GM19328 (cell line): ENCODE results near the gene SMAP2.

ENCODE experiments used
- ATAC-seq: cut with Tn5 transposase; IDR thresholded peaks from one replicate; pipeline ENCODE4 v1.9.1; 2021; ENCODE audit warnings: mild to moderate bottlenecking, moderate library complexity; ENCODE audit not compliant: unreplicated experiment

Gene SMAP2

DNA sequence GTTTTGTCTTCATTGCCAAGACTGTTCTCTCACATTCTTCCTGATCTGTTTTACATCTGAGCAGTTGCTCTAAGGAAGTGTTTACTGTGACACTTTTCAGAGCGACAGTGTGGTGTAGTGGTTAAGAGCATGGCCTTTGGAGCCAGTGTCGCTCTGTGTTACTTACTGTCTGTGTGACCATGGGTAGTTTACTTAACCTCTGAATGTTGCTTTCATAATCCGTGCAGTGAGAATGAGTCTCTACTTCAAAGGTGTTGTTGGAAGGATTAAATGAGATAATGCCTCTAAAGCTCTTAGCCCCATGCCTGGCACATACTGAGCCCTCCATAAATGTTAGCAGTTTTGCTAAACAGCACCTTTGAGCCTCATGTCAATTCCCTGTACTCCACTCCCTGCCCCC is 40.8 kb downstream of the SMAP2 start:
- no peak for ATAC-seq

DNA sequence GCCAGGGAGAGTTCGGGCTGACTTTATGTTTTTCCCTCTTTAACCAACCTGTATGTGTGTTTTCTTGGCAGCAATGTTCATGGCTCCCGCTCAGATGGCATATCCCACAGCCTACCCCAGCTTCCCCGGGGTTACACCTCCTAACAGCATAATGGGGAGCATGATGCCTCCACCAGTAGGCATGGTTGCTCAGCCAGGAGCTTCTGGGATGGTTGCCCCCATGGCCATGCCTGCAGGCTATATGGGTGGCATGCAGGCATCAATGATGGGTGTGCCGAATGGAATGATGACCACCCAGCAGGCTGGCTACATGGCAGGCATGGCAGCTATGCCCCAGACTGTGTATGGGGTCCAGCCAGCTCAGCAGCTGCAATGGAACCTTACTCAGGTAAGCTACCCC is 43.2 kb downstream of the SMAP2 start:
- ATAC-seq: no peak

DNA sequence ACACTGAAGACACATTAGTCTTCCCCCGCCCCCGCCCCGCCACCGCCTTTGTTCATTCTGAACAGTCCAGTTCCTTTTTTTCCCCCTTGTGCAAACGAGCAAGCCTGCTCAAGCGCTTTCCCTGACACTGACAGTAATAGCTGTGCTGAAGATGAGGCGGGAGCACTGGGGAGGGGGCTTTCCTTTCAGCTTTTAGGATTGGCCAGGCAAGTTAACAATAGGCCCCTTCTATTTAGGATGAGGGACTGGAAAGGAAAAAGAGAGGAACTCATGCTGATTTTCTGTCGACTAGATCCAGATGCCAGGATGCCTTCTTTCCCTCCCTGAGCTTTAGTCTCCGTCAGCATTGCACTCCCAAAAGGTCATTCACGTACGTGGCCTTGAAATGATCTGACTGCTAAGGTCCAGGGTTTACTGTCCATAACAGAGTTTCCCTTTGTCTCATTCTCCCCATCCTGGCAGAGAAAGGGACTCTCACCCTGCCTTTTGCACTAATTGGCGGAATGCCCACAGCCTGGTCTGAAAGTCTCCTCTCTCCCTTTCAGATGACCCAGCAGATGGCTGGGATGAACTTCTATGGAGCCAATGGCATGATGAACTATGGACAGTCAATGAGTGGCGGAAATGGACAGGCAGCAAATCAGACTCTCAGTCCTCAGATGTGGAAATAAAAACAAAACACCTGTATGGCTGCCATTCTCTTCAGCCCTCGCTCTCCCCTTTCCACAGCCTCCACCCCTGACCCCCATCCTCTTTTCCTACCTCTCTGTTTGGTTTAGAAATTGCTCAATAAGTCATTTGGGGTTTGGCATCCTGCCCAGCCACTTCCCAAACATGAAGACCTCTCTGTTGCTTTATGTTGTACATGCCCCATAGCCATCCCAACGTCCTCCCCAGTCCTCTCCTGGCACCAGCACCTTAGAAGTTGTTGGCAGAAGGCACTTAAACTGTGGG is 48.2 kb downstream of the SMAP2 start:
- ATAC-seq: no peak

DNA sequence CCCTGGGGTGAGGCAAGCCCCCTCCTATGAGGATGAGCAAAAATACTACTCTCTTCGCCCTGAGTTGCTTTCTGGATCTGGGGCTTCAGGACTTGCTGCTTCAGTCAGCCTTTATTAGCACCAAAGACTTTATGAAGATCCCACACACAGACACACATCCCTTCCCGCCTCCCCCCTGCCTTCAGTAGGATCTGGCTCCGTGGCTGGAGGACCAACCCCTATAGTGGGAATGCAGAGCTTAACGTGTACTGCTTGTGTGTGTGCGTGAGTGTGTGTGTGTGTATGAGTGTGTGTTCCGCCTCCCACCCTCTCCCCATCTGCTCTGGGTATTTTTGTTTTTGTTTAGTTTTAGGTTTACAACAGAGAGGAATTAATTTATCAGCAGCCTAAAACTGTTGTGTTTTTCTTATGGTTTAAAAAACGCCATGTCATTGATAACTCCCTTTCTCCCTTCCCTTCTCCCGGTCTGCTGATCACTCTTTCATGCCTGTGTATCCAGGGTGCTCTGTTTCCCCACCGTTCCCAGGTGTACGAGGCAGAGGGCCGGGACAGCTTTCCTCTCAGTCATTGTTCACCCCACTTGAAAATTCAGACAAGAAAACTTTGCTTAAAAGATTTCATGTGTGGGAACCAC is 49.2 kb downstream of the SMAP2 start:
- no peak for ATAC-seq

GRCh38 chr1:40423264-40423642 is 49.7 kb downstream of the SMAP2 start:
- no peak for ATAC-seq

- no peak for ATAC-seq
Measured at GRCh38 chr1:40423951-40424618, 50.6 kb downstream of the SMAP2 start.

DNA sequence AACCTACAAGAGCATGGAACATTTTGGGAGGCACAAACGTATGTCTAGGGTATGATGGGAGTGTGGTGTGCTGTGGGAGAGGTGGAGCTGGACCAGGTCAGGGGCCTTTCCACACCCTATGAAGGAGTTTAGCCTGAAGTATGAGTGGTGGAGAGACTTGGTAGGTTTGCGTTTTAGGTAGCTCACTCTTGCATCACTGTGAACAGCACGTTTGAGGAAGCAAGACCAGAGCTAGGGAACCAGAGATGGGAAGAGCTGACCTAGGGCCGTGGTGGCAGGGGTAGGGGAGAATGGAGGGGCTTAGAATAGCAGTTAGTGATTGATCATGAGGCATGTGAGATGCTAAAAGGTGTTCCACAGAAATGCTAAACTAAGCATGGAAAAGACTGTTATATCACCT is 51.7 kb downstream of the SMAP2 start:
- ATAC-seq: no peak

- ATAC-seq: no peak
Measured at GRCh38 chr1:40431385-40431784, 57.9 kb downstream of the SMAP2 start.

DNA sequence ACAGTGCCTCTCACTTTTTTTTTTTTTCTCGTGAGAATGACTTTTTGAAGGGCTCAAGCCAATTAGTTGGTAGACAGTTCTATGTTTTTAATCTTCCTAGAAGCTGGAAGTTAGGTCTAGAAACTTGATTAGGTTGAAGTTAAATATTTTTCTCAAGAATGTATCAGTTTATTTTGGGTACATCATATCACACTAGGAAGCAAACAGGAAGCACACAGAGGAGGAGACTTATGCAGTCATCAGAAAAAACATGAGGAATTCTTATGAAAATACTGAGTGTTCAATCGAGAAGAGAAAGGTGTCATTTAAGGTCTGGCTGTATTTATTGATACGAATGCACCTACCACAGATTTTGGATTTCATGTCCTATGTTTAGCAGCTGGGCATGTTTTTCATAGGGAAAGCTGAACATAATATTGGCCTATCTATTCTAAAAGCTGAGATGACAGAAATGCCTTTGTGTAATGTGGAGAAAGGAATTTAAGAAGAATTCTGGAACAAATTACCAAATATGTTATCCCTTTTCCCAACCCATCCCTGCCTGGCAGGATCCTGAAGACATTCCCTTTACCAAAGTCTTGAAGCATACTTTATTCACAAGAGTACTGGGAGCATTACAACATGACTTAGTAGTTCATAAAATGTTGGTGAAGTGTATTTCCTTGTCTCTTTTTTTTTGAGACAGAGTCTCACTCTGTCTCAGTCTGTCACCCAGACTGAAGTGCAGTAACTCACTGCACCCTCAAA is 59.3 kb downstream of the SMAP2 start:
- no peak for ATAC-seq

- no peak for ATAC-seq
Measured at GRCh38 chr1:40435471-40435870, 61.9 kb downstream of the SMAP2 start.

DNA sequence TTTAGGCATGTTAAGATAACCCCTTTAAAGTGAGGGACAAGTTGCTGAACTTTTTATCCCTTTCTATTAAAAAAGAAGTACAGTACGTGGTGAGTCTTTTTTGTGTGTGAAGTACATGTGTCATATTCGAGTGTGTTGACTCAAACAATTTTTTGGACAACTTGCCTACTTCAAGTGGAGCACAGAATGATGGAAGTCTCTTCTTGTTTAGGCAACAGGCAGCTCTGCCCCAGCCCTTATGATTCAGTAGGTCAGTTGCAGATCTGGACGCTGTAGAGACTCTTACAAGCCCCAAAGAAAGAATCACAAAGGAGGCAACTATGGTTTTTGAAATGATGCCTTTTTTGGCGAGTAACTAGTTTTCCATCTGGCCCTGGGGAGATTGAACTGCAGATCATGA is 62.3 kb downstream of the SMAP2 start:
- ATAC-seq: no peak

DNA sequence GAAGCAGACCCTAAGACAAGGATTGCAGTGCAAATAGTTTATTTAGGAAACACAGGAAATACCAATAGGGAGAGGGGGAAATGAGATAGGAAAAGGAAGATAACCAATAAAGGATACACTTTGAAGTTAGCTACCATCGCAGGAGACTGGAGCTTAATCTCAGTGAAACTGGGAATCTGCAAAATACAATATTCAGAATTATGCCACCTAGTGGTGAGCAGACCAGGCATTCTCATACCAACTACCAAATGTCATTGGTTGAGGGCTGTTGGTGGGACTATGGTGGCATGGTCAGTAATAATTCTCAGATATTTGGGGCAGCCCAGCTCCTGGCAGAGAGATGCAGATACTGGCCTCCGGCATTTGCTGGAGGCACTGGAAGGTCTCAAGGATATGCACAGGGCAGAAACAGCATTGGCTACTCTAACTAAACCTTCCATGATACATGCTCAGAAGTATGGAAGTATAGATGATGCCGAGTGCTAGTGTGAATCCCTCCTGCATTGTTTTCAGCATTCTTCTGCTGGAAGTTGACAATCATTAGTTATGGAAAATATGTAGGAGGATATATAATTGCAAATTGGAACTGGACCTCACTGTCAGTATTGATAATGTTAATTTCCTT is 65.0 kb downstream of the SMAP2 start:
- ATAC-seq: no peak

DNA sequence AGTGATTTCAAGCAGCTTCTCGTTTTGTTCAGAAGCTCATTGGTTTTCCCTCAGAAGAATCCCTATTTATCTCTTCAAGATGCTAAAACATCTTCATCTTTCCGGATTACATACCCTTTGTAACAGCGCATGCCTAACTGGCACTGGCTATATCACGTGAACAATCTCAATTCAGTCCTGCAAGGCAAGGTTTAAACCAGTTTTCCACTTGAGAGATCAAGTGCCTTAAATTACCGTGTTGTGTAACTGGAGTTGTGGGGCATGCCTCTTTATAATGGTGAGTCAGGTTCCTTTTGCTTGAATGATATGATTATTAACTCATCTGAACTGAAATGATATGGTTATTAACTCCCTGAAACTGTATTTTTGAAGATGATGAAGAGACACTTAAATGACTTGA is 65.7 kb downstream of the SMAP2 start:
- ATAC-seq: no peak

DNA sequence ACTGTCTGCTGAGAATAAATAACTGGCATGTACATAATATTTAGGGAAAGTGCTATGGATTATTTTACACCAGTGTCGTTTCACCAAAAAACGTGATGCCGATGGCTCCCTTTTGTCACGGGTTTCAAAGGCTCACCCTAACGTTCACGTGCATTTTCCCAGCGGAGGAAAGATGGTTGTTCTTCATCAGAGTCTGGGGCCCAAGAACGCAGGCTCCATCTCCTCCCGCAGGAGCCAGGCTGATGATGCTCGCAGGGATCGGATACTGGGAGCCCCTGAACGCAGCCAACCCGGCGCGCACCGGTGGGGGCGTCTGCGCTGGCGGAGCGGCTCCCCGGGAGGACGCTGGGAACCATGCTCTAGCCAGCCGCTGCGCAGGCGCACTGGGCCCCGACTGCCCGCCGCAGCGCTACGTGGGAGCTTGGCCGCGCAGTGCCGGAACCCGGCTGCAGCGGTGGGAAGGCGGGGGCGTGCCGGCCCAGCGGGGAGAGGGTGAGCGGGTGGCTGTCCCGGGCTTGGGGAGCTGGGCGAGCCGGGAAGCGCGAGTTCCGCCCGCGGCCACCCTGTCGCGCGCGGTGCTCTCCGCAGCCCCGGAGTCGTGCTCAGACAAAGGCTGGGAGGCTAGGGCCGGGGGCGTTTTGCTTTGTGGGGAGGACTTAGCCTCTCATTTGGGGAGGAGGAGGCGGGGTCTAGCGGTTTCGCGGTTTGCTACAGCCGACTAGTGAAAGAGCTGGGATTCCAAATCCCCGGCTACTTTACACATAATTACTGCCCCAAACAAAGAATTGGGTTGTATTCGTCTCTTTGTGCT is 76.4 kb downstream of the SMAP2 start, which contains the start of gene ZFP69B:
TSS of gene ZFP69B (plus strand) at position 793 of the 811 bp plus-strand sequence. CDS start 486 bp downstream, outside the sequence.
- ATAC-seq: peak; percentile 77

GRCh38 chr1:40450495-40451237 is 77.1 kb downstream of the SMAP2 start:
- ATAC-seq: peak; percentile 21

GRCh38 chr1:40451238-40451585 is 77.7 kb downstream of the SMAP2 start:
- ATAC-seq: no peak

- no peak for ATAC-seq
Measured at GRCh38 chr1:40454873-40455272, 81.3 kb downstream of the SMAP2 start.

GRCh38 chr1:40462956-40463590 is 89.5 kb downstream of the SMAP2 start:
- ATAC-seq: no peak

DNA sequence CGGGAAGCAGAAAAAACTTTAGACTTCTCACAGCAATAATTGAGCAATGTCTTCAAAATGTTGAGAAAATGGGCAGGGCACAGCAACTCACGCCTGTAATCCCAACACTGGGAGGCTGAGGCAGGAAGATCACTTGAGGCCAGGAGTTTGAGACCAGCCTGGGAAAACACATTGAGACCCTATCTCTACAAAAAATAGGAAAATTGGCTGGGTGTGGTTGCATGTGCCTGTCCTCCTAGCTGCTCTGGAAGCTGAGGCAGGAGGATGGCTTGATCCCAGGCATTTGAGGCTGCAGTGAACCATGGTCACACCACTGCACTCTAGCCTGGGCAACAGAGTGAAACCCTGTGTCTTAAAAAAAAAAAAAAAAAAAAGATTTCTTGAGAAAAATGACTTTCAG is 95.8 kb downstream of the SMAP2 start:
- no peak for ATAC-seq
